Colonic mucosa (tissue), 4 donors: Measurements from ENCODE around the gene OR13G1. TPM values are rescaled to one million over a fixed set of nuclear protein-coding genes. Genes with fewer than 3 reads are reported as not detected.

Experiments
- DNase-seq: peaks from one replicate; pipeline ENCODE4 v3.0.0-alpha.2; 2020
- H3K27ac ChIP-seq: fragments of 200-600 bp; one replicate; pipeline ENCODE4 v1.8.0; 2021
- H3K27me3 ChIP-seq: fragments of 200-600 bp; one replicate; pipeline ENCODE4 v1.8.0; 2021
- H3K36me3 ChIP-seq: fragments of 200-600 bp; one replicate; pipeline ENCODE4 v1.8.0; 2021
- H3K4me1 ChIP-seq: fragments of 200-600 bp; one replicate; pipeline ENCODE4 v1.8.0; 2021; ENCODE audit warnings: mild to moderate bottlenecking
- H3K4me3 ChIP-seq: fragments of 200-600 bp; one replicate; pipeline ENCODE4 v1.8.0; 2021
- H3K9ac ChIP-seq, 2 donors: one replicate each; pipeline ENCODE4 v1.7.0; 2013; ENCODE audit warnings: control low read depth in 2 of 2, low read depth in 2 of 2, low read length in 2 of 2
- H3K9me3 ChIP-seq: fragments of 200-600 bp; one replicate; pipeline ENCODE4 v1.8.0; 2021
- CTCF ChIP-seq: fragments of 200-600 bp; IDR thresholded peaks from one replicate; pipeline ENCODE4 v1.8.0; 2022; ENCODE audit warnings: antibody characterized with exemption, mild to moderate bottlenecking
- intact Hi-C: fragments of 100-400 bp; cut with DNase I; formaldehyde crosslinking; loops from one replicate; pipeline ENCODE4 v1.14.1; 2022
- total RNA-seq, 2 donors: library from RNA; stranded (reverse); fragmentation: NEBNext Ultra II Directional in 1 of 2; extraction: Animal tissue kit (Norgen Biotek cat#: 25700) in 1 of 2; gene quantifications; one replicate each; pipeline ENCODE4 v1.2.1, GENCODE V29; 2021
- donor health status: healthy.
- donor health status: DM: no; HTN: no; CAD: no.
- donor health status: DM: no; HTN: no; CAD: no.

Gene OR13G1
- total RNA-seq, 2 donors from 2014 or later = not detected

- intact Hi-C loops = no loop called here
Observed at GRCh38 chr1:247638011-247638410, 41.5 kb downstream of the OR13G1 start.

GRCh38 chr1:247627951-247628350 lies 51.6 kb downstream of the OR13G1 start:
- Histone ChIP-seq H3K27me3 (no peaks in the 10 kb centered on the region), H3K9me3 (no peaks in the 10 kb centered on the region), H3K4me1 (no peaks in the 10 kb centered on the region), H3K4me3 (no peak overlapping the region), H3K27ac (no peak overlapping the region), H3K9ac (no peak overlapping the region), H3K36me3 (no peaks in the 10 kb centered on the region)
- DNase-seq = no peak
- no peak for TF ChIP-seq CTCF
- intact Hi-C loops = no loop called here

More at GRCh38 chr1:247638011-247638410, 41.5 kb downstream of the OR13G1 start:
- no peaks in the 10 kb centered on the region for H3K36me3 ChIP-seq
- no peak for DNase-seq
- no peak overlapping the region for H3K9ac ChIP-seq
- no peak for TF ChIP-seq CTCF
- H3K27me3 ChIP-seq = no peaks in the 10 kb centered on the region
- H3K4me3 ChIP-seq = no peak overlapping the region
- no peaks in the 10 kb centered on the region for H3K4me1 ChIP-seq
- H3K9me3 ChIP-seq = no peaks in the 10 kb centered on the region
- H3K27ac ChIP-seq = no peak overlapping the region

Other genes starting within 250 kb of the OR13G1 start
- gene OR2B11, start 221.6 kb downstream of the OR13G1 start, total RNA-seq = not detected
- gene OR2C3, start 143.3 kb downstream of the OR13G1 start, total RNA-seq = not detected
- gene GCSAML, start 130.6 kb downstream of the OR13G1 start, total RNA-seq = under 1 TPM; 0.40 to 0.48 TPM
- not detected for gene OR2G2, start 91.4 kb downstream of the OR13G1 start, total RNA-seq
- not detected for gene OR2G3, start 74.2 kb downstream of the OR13G1 start, total RNA-seq
- not detected for gene OR6F1, start 36.9 kb upstream of the OR13G1 start, total RNA-seq
- gene OR14K1, start 58.9 kb upstream of the OR13G1 start, total RNA-seq = not detected
- not detected for gene OR14A2, start 68.4 kb upstream of the OR13G1 start, total RNA-seq
- not detected for gene OR1C1, start 80.8 kb upstream of the OR13G1 start, total RNA-seq
- not detected for gene OR14A16, start 144.4 kb upstream of the OR13G1 start, total RNA-seq
- not detected for gene OR11L1, start 162.2 kb upstream of the OR13G1 start, total RNA-seq
- gene TRIM58, start 177.4 kb upstream of the OR13G1 start, total RNA-seq = 1 to 10 TPM; 2.4 to 3.6 TPM
- gene OR2W3, start 215.8 kb upstream of the OR13G1 start, total RNA-seq = under 1 TPM; 0.82 to 0.96 TPM
- not detected for gene OR2T8, start 240.5 kb upstream of the OR13G1 start, total RNA-seq
- not detected for gene OR2AJ1, start 245.2 kb upstream of the OR13G1 start, total RNA-seq